NCI-H1105 treated with DMSO at 0.1 percent for 48 hours (cell line): ENCODE measurements around the gene RPS27.

ENCODE experiments used
- DNase-seq: peaks from one replicate; lab custom pipeline; 2025; lab: John Stamatoyannopoulos, UW

RPS27 gene

GRCh38 chr1:153990468-153991150 is at the start of gene RPS27:
TSS of gene RPS27 (plus strand) at chr1:153990762. CDS start at chr1:153990797, 35 bp downstream.
- peak; percentile 99 for DNase-seq

- no peak for DNase-seq
Observed at GRCh38 chr1:153941826-153942725, 48.5 kb upstream of the RPS27 start.

- no peak for DNase-seq
Observed at GRCh38 chr1:153942766-153943549, 47.6 kb upstream of the RPS27 start.

GRCh38 chr1:153944005-153944826 is 46.3 kb upstream of the RPS27 start:
- no peak for DNase-seq

- no peak for DNase-seq
Observed at GRCh38 chr1:153944827-153945117, 45.8 kb upstream of the RPS27 start.

- no peak for DNase-seq
Observed at GRCh38 chr1:153945131-153945794, 45.3 kb upstream of the RPS27 start.

- DNase-seq: peak; percentile 47
Observed at GRCh38 chr1:153945795-153946621, 44.6 kb upstream of the RPS27 start.

- DNase-seq: peak; percentile 70
Observed at GRCh38 chr1:153946622-153947241, 43.8 kb upstream of the RPS27 start, which contains the start of gene DENND4B. TSS of gene DENND4B (minus strand) at chr1:153946718. CDS start at chr1:153944374, 2,344 bp downstream.

GRCh38 chr1:153951183-153951582 is 39.4 kb upstream of the RPS27 start:
- DNase-seq: no peak

- DNase-seq: no peak
Observed at GRCh38 chr1:153951801-153952200, 38.8 kb upstream of the RPS27 start.

- no peak for DNase-seq
Observed at GRCh38 chr1:153953859-153954365, 36.6 kb upstream of the RPS27 start.

- DNase-seq: no peak
Observed at GRCh38 chr1:153954826-153955225, 35.7 kb upstream of the RPS27 start.

GRCh38 chr1:153956997-153957715 is 33.4 kb upstream of the RPS27 start:
- DNase-seq: no peak

- DNase-seq: no peak
Observed at GRCh38 chr1:153957744-153958110, 32.8 kb upstream of the RPS27 start.

- peak; percentile 99 for DNase-seq
Observed at GRCh38 chr1:153958111-153958960, 32.2 kb upstream of the RPS27 start, which contains the start of gene CRTC2. TSS of gene CRTC2 (minus strand) at chr1:153958612. CDS start at chr1:153958497, 115 bp downstream.

GRCh38 chr1:153958961-153959260 is 31.7 kb upstream of the RPS27 start:
- no peak for DNase-seq

GRCh38 chr1:153959454-153959853 is 31.1 kb upstream of the RPS27 start:
- DNase-seq: peak; percentile 4

GRCh38 chr1:153960206-153960605 is 30.4 kb upstream of the RPS27 start:
- DNase-seq: no peak
